Endothelial cell of umbilical vein (primary cell): ENCODE measurements around the gene SORL1.

ENCODE experiments used
- CTCF ChIP-seq, 2 donors: IDR thresholded peaks; 1 replicate in 1 of 2; 2 replicates in 1 of 2; pipeline ENCODE4 v1.5.1; 2011; ENCODE audit warnings: low read length in 2 of 2, mild to moderate bottlenecking in 2 of 2, moderate library complexity in 2 of 2, control low read depth in 1 of 2, inconsistent platforms in 1 of 2, low read depth in 1 of 2; ENCODE audit not compliant: insufficient read depth in 1 of 2; ENCODE audit errors: extremely low read depth in 1 of 2
- EZH2 ChIP-seq: IDR thresholded peaks from 2 replicates; pipeline ENCODE4 v1.6.1; 2012; ENCODE audit warnings: borderline replicate concordance, low read depth, mild to moderate bottlenecking, moderate library complexity, low read length, inconsistent platforms; ENCODE audit not compliant: severe bottlenecking
- FOS ChIP-seq: IDR thresholded peaks from 2 replicates; pipeline ENCODE4 v1.6.1; 2011; ENCODE audit warnings: mild to moderate bottlenecking, low read length, moderate library complexity, borderline replicate concordance; ENCODE audit not compliant: insufficient read depth
- MYC ChIP-seq: IDR thresholded peaks from one replicate; pipeline ENCODE4 v1.6.1; 2011; ENCODE audit warnings: mild to moderate bottlenecking, low read depth, low read length
- POLR2A ChIP-seq: IDR thresholded peaks from 2 replicates; pipeline ENCODE4 v1.6.1; 2012; ENCODE audit warnings: low read depth, mild to moderate bottlenecking, control low read depth, low read length
- POLR2AphosphoS5 ChIP-seq: IDR thresholded peaks from 2 replicates; pipeline ENCODE4 v1.6.1; 2012; ENCODE audit warnings: low read depth, mild to moderate bottlenecking, control low read depth, low read length, moderate library complexity; ENCODE audit not compliant: insufficient read depth

- TF ChIP-seq CTCF (IDR thresholded peaks at IDR 0.05; ENCODE audit: extremely low read depth in 1 of 2, insufficient read depth in 1 of 2, low read depth in 1 of 2, low read length in 2 of 2) (no peak), POLR2A (no peak), POLR2AphosphoS5 (no peak), EZH2 (no peak), FOS (no peak), MYC (no peak)
Observed at GRCh38 chr11:121412000-121412587, 40.0 kb upstream of the SORL1 start.
